Heart right ventricle (tissue), 16 donors: ENCODE data around the gene SMIM5. TPM values are rescaled to one million over a fixed set of nuclear protein-coding genes. Genes with fewer than 3 reads are reported as not detected.
A peak's percentile ranks its signal among the peaks of the same experiment; 100 is the strongest.

Experiments used
- ATAC-seq, 8 donors: fragments of 200-7000 bp; cut with Tn5 transposase; one replicate each; pipeline ENCODE4 v1.9.1; 2020; ENCODE audit warnings: mild to moderate bottlenecking in 8 of 8, moderate library complexity in 8 of 8, moderate number of reproducible peaks in 1 of 8
- DNase-seq, 2 donors: peaks; one replicate each; pipeline ENCODE4 v3.0.0-alpha.2; 2020
- H3K27ac ChIP-seq, 10 donors: fragments of 200-600 bp; sonication (generic) in 2 of 10; one replicate each; pipeline versions ENCODE4 v1.5.0 to v1.8.0; 2020 to 2022; ENCODE audit warnings: mild to moderate bottlenecking in 3 of 10
- H3K27me3 ChIP-seq, 7 donors: fragments of 200-600 bp; one replicate each; pipeline ENCODE4 v1.8.0; 2021 to 2022; ENCODE audit warnings: mild to moderate bottlenecking in 2 of 7
- H3K36me3 ChIP-seq, 9 donors: fragments of 200-600 bp; sonication (generic) in 1 of 9; one replicate each; pipeline versions ENCODE4 v1.5.0 to v1.8.0; 2020 to 2022; ENCODE audit warnings: mild to moderate bottlenecking in 2 of 9
- H3K4me1 ChIP-seq, 9 donors: fragments of 200-600 bp; sonication (generic) in 1 of 9; one replicate each; pipeline versions ENCODE4 v1.5.0 to v1.8.0; 2020 to 2022; ENCODE audit warnings: mild to moderate bottlenecking in 4 of 9
- H3K4me3 ChIP-seq, 10 donors: fragments of 200-600 bp; sonication (generic) in 2 of 10; one replicate each; pipeline versions ENCODE4 v1.5.0 to v1.8.0; 2020 to 2022; ENCODE audit warnings: mild to moderate bottlenecking in 7 of 10, moderate library complexity in 2 of 10
- H3K9me3 ChIP-seq, 11 donors: fragments of 200-600 bp in 10 of 11; sonication (generic) in 2 of 11; one replicate each; pipeline versions ENCODE4 v1.5.0 to v1.8.0; 2013 to 2022; ENCODE audit warnings: mild to moderate bottlenecking in 2 of 11, control low read depth in 1 of 11, moderate library complexity in 1 of 11
- CTCF ChIP-seq, 9 donors: fragments of 200-600 bp; sonication (generic) in 2 of 9; IDR thresholded peaks; one replicate each; pipeline versions ENCODE4 v1.5.0 to v1.8.0; 2021 to 2022; ENCODE audit warnings: antibody characterized with exemption in 9 of 9, mild to moderate bottlenecking in 5 of 9, moderate library complexity in 1 of 9
- WGBS, 2 donors: extraction: QIAGEN DNeasy Blood & Tissue Kit; methylation state at CpG; one replicate each; pipeline ENCODE4 v1.1.7; 2013; ENCODE audit warnings: inconsistent platforms in 1 of 2; 5-methylcytosine and 5-hydroxymethylcytosine counted together
- intact Hi-C, 10 donors: fragments of 100-400 bp; cut with DNase I; formaldehyde crosslinking; loops; one replicate each; pipeline versions ENCODE4 v1.11.1 to v1.14.2; 2022
- polyA plus RNA-seq, 2 donors: library from polyadenylated mRNA; stranded (reverse); fragments of 200-250 nt; gene quantifications; one replicate each; pipeline ENCODE4 v1.2.3, GENCODE V29; 2013
- total RNA-seq, 10 donors: library from RNA; stranded (reverse); fragmentation: NEBNext Ultra II Directional in 3 of 10; extraction: Animal tissue kit (Norgen Biotek cat#: 25700) in 3 of 10; gene quantifications; one replicate each; pipeline versions ENCODE4 v1.2.1 to v1.2.4, GENCODE V29; 2021 to 2023
- donor health status: Arrhythmogenic right ventricular cardiomyopathy.
- donor health status: ischemic (EF 13 %, LVEDD 7.1; RV severe dilation, severe dysfunction).
- donor health status: healthy with polysubstance abuse.
- donor health status: DM: no; HTN: yes; CAD: no.
- donor health status: DM: no; HTN: no; CAD: no.
- donor health status: ischemic (EF 25% LVEDD 6.9; RV normal size, moderate dysfunction).
- donor health status: ischemic (EF 25% LVEDD 5.7; RV mildly dilated, moderate dysfunction).
- donor health status: healthy.
- donor health status: DM: yes; HTN: yes; CAD: no.
- donor health status: Ischemic cardiomyopathy.
- donor health status: ischemic (EF 35%, LVEDD 5.7; RV mildly dilated, moderate dysfunction).
- donor health status: nonischemic (EF 11% LVEDD 7.7; RV severe dilation, severe dysfunction).
- donor health status: DM: yes; HTN: yes; CAD: no.
- donor health status: PGD.
- donor health status: ischemic (EF 29% LVEDD 5.4; RV normal size, mild dysfunction).
- donor health status: nonischemic (EF 23%, LVEDD 6.1; RV moderate dilation, normal function).

The SMIM5 gene
- total and polyA plus RNA-seq, 12 donors = 1.9 to 19.2 (median 6.5) TPM

- Histone ChIP-seq H3K27me3 (no peaks in the 10 kb centered on the region), H3K9me3 (no peaks in the 10 kb centered on the region), H3K4me1 (peaks cover 27 to 97% (median 82%) of the 10 kb centered on the region in 9 donors), H3K36me3 (peaks cover 0 to 45% (median 4%) of the 10 kb centered on the region in 9 donors), H3K27ac (peak overlapping the region in 8 of 10 donors; percentile 32 to 86 (median 74)), H3K4me3 (no peak overlapping the region)
- no peak for DNase-seq
- no peak for TF ChIP-seq CTCF (IDR thresholded peaks at IDR 0.05)
- WGBS, 2 donors = 77 to 81% methylated on average over 6 of the region's 6 CpGs
- no peak for ATAC-seq
- intact Hi-C loops = loop anchor here in 1 of 10 donors (5.0 kb wide), 1 partner anchor 33 kb away; the partner anchor contains the start of gene ITGB4
These were observed 56.2 kb downstream of the SMIM5 start for GRCh38 chr17:75689441-75689873.

Other genes starting within 250 kb of the SMIM5 start
- gene GRB2, start 227.8 kb upstream of the SMIM5 start, total RNA-seq = 10 to 100 TPM; 43.9 to 85.5 (median 52.0) TPM
- 10 to 100 TPM; 23.5 to 54.0 TPM for gene GRB2, start 227.8 kb upstream of the SMIM5 start, polyA plus RNA-seq
- 10 to 100 TPM; 29.0 to 66.7 (median 41.3) TPM for gene TMEM94, start 176.8 kb upstream of the SMIM5 start, total RNA-seq
- gene TMEM94, start 176.8 kb upstream of the SMIM5 start, polyA plus RNA-seq = 10 to 100 TPM; 25.6 to 56.1 TPM
- 10 to 100 TPM; 29.0 to 59.2 (median 37.2) TPM for gene CASKIN2, start 117.9 kb upstream of the SMIM5 start, total RNA-seq
- 10 to 100 TPM; 17.6 to 31.2 TPM for gene CASKIN2, start 117.9 kb upstream of the SMIM5 start, polyA plus RNA-seq
- 1 to 10 TPM; 4.2 to 9.9 (median 6.1) TPM for gene TSEN54, start 116.9 kb upstream of the SMIM5 start, total RNA-seq
- gene TSEN54, start 116.9 kb upstream of the SMIM5 start, polyA plus RNA-seq = 10 to 100 TPM; 13.6 to 18.1 TPM
- gene LLGL2, start 107.7 kb upstream of the SMIM5 start, total RNA-seq = 1 to 10 TPM; 1.1 to 5.0 (median 2.6) TPM
- gene LLGL2, start 107.7 kb upstream of the SMIM5 start, polyA plus RNA-seq = 10 to 100 TPM in 1 of 2 donors, 1 to 10 TPM in 1; 5.6 to 14.8 TPM
- 10 to 100 TPM; 27.9 to 62.2 (median 45.8) TPM for gene MYO15B, start 45.6 kb upstream of the SMIM5 start, total RNA-seq
- gene MYO15B, start 45.6 kb upstream of the SMIM5 start, polyA plus RNA-seq = 100 to 1,000 TPM in 1 of 2 donors, 10 to 100 TPM in 1; 30.8 to 205 TPM
- gene RECQL5, start 33.7 kb downstream of the SMIM5 start, total RNA-seq = 10 to 100 TPM in 8 of 10 donors, 1 to 10 TPM in 2; 9.2 to 14.4 (median 10.7) TPM
- gene RECQL5, start 33.7 kb downstream of the SMIM5 start, polyA plus RNA-seq = 10 to 100 TPM in 1 of 2 donors, 1 to 10 TPM in 1; 6.3 to 32.1 TPM
- 10 to 100 TPM; 41.7 to 64.4 (median 55.8) TPM for gene SAP30BP, start 33.9 kb downstream of the SMIM5 start, total RNA-seq
- 100 to 1,000 TPM in 1 of 2 donors, 10 to 100 TPM in 1; 78.4 to 115 TPM for gene SAP30BP, start 33.9 kb downstream of the SMIM5 start, polyA plus RNA-seq
- 10 to 100 TPM in 2 of 10 donors, 1 to 10 TPM in 8; 4.7 to 11.3 (median 9.0) TPM for gene ITGB4, start 88.0 kb downstream of the SMIM5 start, total RNA-seq
- 10 to 100 TPM in 1 of 2 donors, 1 to 10 TPM in 1; 4.6 to 17.0 TPM for gene ITGB4, start 88.0 kb downstream of the SMIM5 start, polyA plus RNA-seq
- 10 to 100 TPM in 6 of 10 donors, 1 to 10 TPM in 4; 5.2 to 26.4 (median 11.3) TPM for gene GALK1, start 131.8 kb downstream of the SMIM5 start, total RNA-seq
- gene GALK1, start 131.8 kb downstream of the SMIM5 start, polyA plus RNA-seq = 10 to 100 TPM; 29.2 to 44.6 TPM
- 10 to 100 TPM; 11.6 to 19.1 (median 14.7) TPM for gene UNK, start 151.4 kb downstream of the SMIM5 start, total RNA-seq
- gene UNK, start 151.4 kb downstream of the SMIM5 start, polyA plus RNA-seq = 10 to 100 TPM; 12.9 to 21.3 TPM
- gene UNC13D, start 211.0 kb downstream of the SMIM5 start, total RNA-seq = 10 to 100 TPM in 3 of 10 donors, 1 to 10 TPM in 7; 5.5 to 20.7 (median 8.5) TPM
- gene UNC13D, start 211.0 kb downstream of the SMIM5 start, polyA plus RNA-seq = 10 to 100 TPM in 1 of 2 donors, 1 to 10 TPM in 1; 3.0 to 12.6 TPM
- gene WBP2, start 221.9 kb downstream of the SMIM5 start, total RNA-seq = 100 to 1,000 TPM; 130 to 210 (median 173) TPM
- 100 to 1,000 TPM; 155 to 205 TPM for gene WBP2, start 221.9 kb downstream of the SMIM5 start, polyA plus RNA-seq
- 10 to 100 TPM in 9 of 10 donors, 1 to 10 TPM in 1; 9.3 to 53.1 (median 21.5) TPM for gene TRIM47, start 245.1 kb downstream of the SMIM5 start, total RNA-seq
- 10 to 100 TPM; 22.4 to 48.7 TPM for gene TRIM47, start 245.1 kb downstream of the SMIM5 start, polyA plus RNA-seq